Inferior parietal cortex (tissue), 1 donor: ENCODE data around the gene PCDH9.

Source experiments
- DNase-seq: peaks from one replicate; pipeline ENCODE4 v3.0.0-alpha.2; 2016; ENCODE audit errors: extremely low spot score

Gene PCDH9

GRCh38 chr13:67083519-67083918 is 146.6 kb downstream of the PCDH9 start:
- DNase-seq: no peak

GRCh38 chr13:67080351-67080750 is 149.8 kb downstream of the PCDH9 start:
- DNase-seq: no peak

GRCh38 chr13:67078062-67078461 is 152.1 kb downstream of the PCDH9 start:
- DNase-seq: no peak

- DNase-seq: no peak
Measured at GRCh38 chr13:67077132-67077531, 153.0 kb downstream of the PCDH9 start.

DNA sequence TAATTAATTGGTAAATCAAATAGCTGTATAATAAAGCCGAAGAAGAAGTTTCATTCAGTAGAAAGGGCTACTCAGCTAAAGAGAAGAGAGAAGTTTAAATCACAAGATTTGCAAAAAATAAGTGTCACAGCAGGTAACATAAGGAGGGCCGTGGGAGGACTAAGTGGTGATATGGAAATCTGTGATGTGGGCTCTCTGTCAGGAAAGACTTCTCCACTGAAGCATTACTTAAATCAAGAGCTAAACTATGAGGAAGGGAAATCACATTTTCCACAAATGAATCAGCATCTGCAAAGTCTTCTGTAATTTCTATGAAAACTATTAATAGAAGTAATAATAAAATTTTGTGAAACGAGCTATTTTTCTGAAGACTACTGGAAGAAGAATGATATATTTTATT is 153.8 kb downstream of the PCDH9 start:
- DNase-seq: no peak

DNA sequence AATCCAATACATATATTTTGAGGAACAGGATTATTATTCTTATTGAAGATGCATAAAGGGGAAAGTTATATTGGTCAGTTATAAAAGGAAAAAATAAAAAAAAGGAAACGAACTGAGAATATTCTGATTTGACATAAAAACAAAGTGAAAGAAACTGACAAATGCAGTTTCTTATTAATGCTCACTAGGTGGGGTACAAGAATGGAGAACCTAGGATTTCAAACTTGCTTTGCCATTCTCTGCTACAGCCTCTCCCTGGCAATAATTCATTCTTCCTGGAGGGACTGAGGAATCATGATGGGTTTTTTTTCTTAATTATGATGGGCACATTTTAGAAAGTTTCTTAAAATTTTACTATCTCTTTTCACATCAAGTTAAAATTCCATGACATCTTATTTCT is 154.9 kb downstream of the PCDH9 start:
- no peak for DNase-seq

- DNase-seq: no peak
Measured at GRCh38 chr13:67071918-67072598, 158.1 kb downstream of the PCDH9 start.

GRCh38 chr13:67070306-67070705 is 159.8 kb downstream of the PCDH9 start:
- no peak for DNase-seq

GRCh38 chr13:67069117-67069767 is 160.9 kb downstream of the PCDH9 start:
- DNase-seq: no peak

- no peak for DNase-seq
Measured at GRCh38 chr13:67064920-67065319, 165.2 kb downstream of the PCDH9 start.

- no peak for DNase-seq
Measured at GRCh38 chr13:67063036-67063435, 167.1 kb downstream of the PCDH9 start.

DNA sequence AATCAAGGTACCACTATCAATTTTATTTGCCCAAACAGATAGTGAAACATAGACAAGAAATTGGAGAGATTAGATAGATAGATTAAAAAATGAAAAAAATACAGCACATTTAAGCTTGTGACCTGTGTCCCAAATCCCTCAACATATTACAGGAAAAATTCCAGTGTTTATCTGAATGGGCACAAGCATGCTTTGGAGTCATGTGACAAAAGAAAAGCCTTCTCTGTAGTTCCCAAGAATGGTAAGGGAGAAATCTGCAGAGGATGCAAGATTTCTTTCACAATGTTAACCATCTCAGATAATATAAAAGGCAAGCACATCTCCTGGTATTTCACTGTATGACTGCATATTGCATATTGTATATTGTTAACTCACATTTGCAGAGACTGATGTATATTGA is 168.0 kb downstream of the PCDH9 start:
- DNase-seq: no peak

DNA sequence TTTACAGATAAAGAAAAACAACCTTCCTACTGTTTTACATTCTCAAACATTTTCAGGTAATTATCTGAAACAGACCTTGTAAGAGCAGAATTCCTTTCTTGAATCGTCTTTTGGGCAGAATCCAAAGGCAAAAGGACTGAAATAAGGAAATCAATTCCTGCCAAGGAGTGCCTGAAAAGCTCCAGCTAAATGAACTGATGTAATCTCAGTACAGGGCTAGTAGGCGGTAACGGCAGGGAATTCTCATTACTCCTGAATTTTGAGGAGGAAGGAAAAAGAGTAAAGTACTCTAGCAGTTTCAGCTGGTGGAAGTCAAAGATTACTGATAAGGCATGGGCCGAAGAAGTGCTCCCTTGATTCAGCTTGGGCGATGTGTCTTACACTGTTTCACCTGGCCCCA is 168.4 kb downstream of the PCDH9 start:
- no peak for DNase-seq

GRCh38 chr13:67052550-67053490 is 177.3 kb downstream of the PCDH9 start:
- no peak for DNase-seq

GRCh38 chr13:67049744-67050143 is 180.4 kb downstream of the PCDH9 start:
- DNase-seq: no peak

GRCh38 chr13:67048821-67049150 is 181.3 kb downstream of the PCDH9 start:
- no peak for DNase-seq

GRCh38 chr13:67048084-67048820 is 181.9 kb downstream of the PCDH9 start:
- no peak for DNase-seq

DNA sequence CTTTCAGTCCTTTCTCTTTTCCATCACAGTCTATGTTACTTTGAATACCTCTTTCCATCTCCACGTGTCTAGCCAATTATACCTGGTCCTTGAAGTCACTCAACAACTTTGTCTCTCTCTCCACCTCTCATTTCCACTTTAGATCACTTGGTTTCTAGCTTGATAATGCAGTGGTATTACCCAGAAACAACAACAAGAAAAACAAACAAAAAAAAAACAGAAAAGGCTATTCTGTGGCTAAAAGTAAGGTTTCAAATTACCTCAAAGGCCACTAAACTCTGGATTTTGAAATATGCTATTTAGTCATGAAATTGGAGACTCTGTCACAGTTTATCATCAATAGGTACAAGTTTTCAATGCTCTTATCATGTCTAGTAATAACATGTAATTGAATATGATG is 184.8 kb downstream of the PCDH9 start:
- no peak for DNase-seq

GRCh38 chr13:67043901-67044300 is 186.2 kb downstream of the PCDH9 start:
- DNase-seq: no peak

GRCh38 chr13:67042556-67042955 is 187.6 kb downstream of the PCDH9 start:
- peak; percentile 89 for DNase-seq

GRCh38 chr13:67036699-67037457 is 193.3 kb downstream of the PCDH9 start:
- DNase-seq: no peak
